ENCODE results near the gene PAK3.

The PAK3 gene

GRCh38 chrX:111244235-111244750 is 148.3 kb downstream of the PAK3 start:
- DNase-seq (ENCODE audit: low read depth): peak; percentile 11
- peak; percentile 34 for TF ChIP-seq CTCF (IDR thresholded peaks at IDR 0.05; ENCODE audit: low read length, missing control alignments)
- H3K4me3 ChIP-seq (replicated peaks; ENCODE audit: low read depth, low read length): no peak overlapping the region

GRCh38 chrX:111254896-111255693 is 159.1 kb downstream of the PAK3 start:
- no peak for DNase-seq (ENCODE audit: low read depth)
- TF ChIP-seq CTCF (IDR thresholded peaks at IDR 0.05; ENCODE audit: low read length, missing control alignments): no peak

GRCh38 chrX:111257733-111258132 is 161.7 kb downstream of the PAK3 start:
- DNase-seq (ENCODE audit: low read depth): no peak
- TF ChIP-seq CTCF (IDR thresholded peaks at IDR 0.05; ENCODE audit: low read length, missing control alignments): no peak
- no peak overlapping the region for H3K4me3 ChIP-seq (replicated peaks; ENCODE audit: low read depth, low read length)

More at GRCh38 chrX:111254896-111255693, 159.1 kb downstream of the PAK3 start:
- H3K4me3 ChIP-seq (replicated peaks; ENCODE audit: low read depth, low read length): no peak overlapping the region

GRCh38 chrX:111259559-111259958 is 163.6 kb downstream of the PAK3 start:
- DNase-seq (ENCODE audit: low read depth): no peak
- TF ChIP-seq CTCF (IDR thresholded peaks at IDR 0.05; ENCODE audit: low read length, missing control alignments): no peak
- no peak overlapping the region for H3K4me3 ChIP-seq (replicated peaks; ENCODE audit: low read depth, low read length)

- DNase-seq (ENCODE audit: low read depth): no peak
- TF ChIP-seq CTCF (IDR thresholded peaks at IDR 0.05; ENCODE audit: low read length, missing control alignments): no peak
- H3K4me3 ChIP-seq (replicated peaks; ENCODE audit: low read depth, low read length): no peak overlapping the region
Observed at GRCh38 chrX:111260451-111260850, 164.5 kb downstream of the PAK3 start.

GRCh38 chrX:111262086-111262485 is 166.1 kb downstream of the PAK3 start:
- no peak overlapping the region for H3K4me3 ChIP-seq (replicated peaks; ENCODE audit: low read depth, low read length)
- no peak for DNase-seq (ENCODE audit: low read depth)
- no peak for TF ChIP-seq CTCF (IDR thresholded peaks at IDR 0.05; ENCODE audit: low read length, missing control alignments)

GRCh38 chrX:111264385-111264784 is 168.4 kb downstream of the PAK3 start:
- TF ChIP-seq CTCF (IDR thresholded peaks at IDR 0.05; ENCODE audit: low read length, missing control alignments): no peak

More at GRCh38 chrX:111264385-111264784, 168.4 kb downstream of the PAK3 start:
- no peak for DNase-seq (ENCODE audit: low read depth)
- H3K4me3 ChIP-seq (replicated peaks; ENCODE audit: low read depth, low read length): no peak overlapping the region
